Anterior cingulate cortex (tissue), 58 donors: ENCODE results near the gene FAM177A1.
"Not testable (repeated sequence)": the region's sequence is repeated elsewhere in the genome, so short reads cannot be mapped to it uniquely, and the experiment has no call there.

ENCODE experiments used
- DNase-seq, 58 donors: peaks; one replicate each; lab custom pipeline; 2025; lab: John Stamatoyannopoulos, UW

FAM177A1 gene, protein sequence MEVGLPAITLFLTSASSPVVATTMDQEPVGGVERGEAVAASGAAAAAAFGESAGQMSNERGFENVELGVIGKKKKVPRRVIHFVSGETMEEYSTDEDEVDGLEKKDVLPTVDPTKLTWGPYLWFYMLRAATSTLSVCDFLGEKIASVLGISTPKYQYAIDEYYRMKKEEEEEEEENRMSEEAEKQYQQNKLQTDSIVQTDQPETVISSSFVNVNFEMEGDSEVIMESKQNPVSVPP

DNA sequence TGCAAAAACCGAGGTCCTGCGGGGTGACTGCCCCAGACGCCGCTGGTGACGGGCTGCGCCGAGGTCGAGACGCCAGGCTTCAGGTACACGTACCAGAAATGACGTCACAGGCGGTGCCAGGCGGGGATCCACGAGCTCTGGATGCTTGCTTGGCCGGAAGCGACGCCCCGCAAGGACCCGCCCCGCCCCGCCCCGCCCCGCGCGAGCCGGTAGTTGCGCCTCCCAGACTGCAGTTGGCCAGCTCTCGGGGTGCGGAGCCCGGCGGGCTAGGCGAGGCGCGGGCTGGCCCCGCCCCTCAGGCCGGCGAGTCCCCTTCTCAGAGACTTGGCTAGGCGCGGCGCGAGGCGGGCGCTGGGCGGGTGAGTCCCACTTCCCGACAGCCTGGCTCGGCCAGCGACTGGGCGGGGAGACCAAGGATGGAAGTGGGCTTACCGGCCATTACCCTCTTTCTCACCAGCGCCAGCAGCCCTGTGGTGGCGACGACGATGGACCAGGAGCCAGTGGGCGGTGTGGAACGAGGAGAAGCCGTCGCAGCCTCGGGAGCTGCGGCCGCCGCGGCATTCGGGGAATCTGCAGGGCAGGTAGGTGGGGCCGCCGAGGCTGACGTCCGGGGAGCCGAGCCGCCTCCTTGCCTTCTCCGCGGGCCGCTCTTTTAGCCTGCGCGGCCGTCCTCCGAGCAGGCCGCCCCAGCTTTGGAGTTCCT lies at the start of gene FAM177A1:
Gene FAM177A1, plus strand, starts transcription at position 225 of the 703 bp plus-strand sequence. Its CDS starts 192 bp downstream, at position 417.
- peak; percentile 67 to 99 (median 97) for DNase-seq

DNA sequence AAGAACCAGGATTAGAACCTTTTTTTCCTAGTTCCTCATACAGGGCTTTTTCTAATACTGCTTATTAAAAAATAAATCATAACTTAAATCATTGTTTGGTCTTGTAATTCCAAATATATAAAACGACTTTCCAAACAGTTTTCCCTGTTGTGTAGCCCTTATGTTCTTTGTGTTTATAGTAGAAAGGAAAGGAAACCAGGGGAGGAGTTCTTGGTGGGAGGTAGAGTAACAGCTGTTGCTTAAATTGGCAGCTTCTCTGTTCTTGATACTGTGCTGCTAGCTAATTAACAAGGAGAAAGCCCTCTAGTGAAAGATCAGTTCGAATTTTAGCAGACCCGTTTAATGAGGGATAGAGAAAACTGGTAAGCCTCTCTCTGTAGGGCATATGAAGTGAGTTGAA lies 48.3 kb upstream of the FAM177A1 start:
- DNase-seq, result no peak

DNA sequence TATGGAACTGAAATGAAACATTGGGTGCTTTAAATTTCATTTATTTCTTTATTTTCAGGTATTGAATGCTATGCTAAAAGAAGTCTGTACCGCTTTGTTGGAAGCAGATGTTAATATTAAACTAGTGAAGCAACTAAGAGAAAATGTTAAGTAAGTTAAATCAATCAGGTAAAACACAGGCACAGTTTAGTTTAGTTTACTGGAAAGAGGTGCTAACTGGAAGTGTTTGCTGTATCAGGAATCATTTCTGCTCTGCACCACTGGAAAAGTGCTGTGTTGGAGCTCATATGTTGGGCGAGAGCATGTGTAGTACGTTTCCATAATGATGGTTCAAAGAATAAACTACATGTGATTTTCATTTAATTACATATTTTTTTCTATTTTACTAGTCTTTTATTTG lies 46.6 kb upstream of the FAM177A1 start:
- DNase-seq, result no peak

DNA sequence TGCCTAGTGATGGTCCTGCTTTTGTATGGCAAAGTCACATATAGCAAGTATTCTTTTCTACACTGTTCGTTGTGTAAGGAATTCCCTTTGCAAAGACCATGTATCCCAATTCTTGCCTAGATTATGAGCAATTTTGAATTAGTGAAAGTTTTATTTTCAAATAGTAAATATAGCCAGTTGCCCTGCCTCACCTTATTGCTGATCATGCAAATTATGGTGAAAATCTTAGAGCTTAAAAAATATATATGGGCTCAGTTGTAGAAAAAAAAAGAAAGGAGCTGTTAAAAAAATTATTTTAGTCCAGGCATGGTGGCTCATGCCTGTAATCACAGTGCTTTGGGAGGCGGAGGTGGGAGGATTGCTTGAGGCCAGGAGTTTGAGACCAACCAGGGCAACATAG lies 44.5 kb upstream of the FAM177A1 start:
- no peak for DNase-seq

DNA sequence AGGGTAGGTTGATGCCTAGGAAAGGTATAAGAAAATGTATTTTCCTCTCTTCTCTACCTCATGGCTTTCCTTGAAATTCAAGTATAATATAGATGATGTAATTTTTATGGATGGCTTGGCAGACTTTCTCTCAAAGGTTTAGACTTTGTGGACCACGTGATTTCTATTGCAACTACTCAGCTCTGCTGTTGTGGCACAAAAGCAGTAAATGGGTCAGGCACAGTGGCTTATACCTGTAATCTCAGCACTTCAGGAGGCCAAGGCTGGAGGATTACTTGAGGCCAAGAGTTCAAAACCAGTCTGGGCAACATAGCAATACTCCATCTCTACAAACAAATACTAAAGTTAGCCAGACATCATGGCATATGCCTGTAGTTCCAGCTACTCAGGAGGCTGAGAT lies 41.2 kb upstream of the FAM177A1 start:
- no peak for DNase-seq

DNA sequence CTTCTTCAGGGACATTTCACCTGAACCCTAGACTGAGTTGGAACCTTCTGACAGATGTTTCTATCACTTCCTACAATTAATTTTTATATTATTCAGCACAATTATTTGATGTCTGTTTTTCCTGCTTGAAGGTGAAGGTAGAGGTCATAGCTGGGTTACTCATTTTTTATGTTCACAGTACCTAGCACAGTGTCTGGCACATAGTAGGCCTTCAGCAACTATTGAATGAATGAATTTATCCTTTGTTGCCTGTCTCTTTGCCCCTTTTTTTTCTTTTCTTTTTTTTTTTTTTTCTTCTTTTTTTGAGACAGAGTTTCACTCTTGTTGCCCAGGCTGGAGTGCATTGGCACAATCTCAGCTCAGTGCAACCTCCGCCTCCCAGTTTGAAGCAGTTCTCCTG lies 29.5 kb upstream of the FAM177A1 start:
- no peak for DNase-seq

DNA sequence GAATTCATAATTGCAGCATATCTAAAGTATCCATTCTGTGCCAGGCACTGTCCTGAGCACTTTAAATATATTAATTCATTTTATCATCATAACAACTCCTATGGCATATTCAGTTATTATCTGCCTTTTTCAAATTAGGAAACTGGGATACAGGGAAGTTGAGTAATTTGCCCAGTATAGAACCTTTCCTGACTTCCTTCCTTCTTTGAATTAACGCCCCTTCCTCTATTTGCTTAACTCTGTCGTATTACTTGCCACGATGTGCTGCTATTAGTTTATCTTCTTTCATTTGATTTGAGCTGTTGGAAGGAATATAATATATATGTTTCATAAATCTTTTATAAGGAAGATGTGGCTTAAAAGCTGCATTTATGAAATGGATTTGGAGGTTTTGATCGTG lies 25.4 kb upstream of the FAM177A1 start:
- DNase-seq, result no peak

DNA sequence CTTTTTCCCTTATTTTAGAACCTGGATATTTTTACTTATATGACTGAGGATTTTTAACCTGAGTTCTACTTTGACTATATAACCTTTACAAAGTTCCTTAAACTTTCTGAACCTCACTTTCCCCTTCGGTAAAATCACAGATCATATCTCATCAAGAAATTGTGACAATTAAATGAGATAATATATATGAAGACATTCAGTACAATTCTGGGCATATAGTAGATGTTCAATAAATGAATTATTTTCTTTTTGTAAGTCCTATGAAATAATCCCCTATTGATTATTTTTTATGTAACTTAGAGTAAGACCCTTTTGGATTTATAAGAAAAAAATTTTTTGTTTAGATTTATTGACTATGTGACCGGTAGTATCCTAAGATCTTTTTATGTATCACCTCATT lies 17.6 kb upstream of the FAM177A1 start:
- DNase-seq, result no peak

DNA sequence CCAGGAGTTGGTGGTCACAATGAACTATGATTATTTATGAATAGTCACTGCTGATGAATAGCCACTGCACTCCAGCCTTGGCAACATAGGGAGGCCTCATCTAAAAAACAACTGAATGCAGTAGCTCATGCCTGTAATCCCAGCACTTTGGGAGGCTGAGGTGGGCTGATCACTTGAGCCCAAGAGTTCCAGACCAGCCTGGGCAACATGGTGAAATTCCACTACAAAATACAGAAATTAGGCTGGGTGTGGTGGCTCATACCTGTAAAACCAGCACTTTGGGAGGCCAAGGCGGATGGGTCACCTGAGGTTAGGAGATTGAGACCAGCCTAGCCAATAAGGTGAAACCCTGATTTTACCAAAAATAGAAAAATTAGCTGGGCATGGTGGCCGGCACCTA lies 13.5 kb upstream of the FAM177A1 start:
- no peak for DNase-seq

DNA sequence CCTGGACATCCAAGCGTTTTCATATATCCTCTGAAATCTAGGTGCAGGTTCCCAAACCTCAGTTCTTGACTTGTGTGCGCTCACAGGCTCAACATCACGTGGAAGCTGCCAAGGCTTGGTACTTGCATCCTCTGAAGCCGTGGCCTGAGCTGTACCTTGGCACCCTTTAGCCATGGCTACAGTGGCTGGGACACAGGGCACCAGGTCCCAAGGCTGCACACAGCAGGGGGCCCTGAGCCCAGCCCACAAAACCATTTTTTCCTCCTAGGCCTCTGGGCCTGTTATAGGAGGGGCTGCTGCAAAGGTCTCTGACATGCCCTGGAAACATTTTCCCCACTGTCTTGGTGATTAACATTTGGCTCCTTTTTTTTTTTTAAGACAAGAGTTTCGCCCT lies 11.6 kb upstream of the FAM177A1 start:
- no peak for DNase-seq

DNA sequence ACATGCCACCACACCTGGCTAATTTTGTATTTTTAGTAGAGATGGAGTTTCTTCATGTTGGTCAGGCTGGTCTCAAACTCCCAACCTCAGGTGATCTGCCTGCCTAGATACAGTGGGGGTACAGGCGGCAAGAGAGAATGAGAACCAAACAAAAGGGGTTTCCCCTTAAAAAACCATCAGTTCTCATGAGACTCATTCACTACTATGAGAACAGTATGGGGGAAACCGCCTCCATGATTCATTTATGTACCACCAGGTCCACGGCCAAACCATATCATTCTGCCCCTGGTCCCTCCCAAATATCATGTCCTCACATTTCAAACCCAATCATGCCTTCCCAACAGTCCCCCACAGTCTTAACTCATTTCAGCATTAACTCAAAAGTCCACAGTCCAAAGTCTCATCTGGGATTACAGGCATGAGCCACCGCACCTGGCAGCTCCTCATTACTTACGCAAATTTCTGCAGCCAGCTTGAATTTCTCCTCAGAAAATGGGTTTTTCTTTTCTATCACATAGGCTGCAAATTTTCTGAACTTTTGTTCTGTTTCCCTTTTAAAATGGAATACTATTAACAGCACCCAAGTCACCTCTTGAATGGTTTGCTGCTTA lies 11.0 kb upstream of the FAM177A1 start:
- not testable (repeated sequence) for DNase-seq

DNA sequence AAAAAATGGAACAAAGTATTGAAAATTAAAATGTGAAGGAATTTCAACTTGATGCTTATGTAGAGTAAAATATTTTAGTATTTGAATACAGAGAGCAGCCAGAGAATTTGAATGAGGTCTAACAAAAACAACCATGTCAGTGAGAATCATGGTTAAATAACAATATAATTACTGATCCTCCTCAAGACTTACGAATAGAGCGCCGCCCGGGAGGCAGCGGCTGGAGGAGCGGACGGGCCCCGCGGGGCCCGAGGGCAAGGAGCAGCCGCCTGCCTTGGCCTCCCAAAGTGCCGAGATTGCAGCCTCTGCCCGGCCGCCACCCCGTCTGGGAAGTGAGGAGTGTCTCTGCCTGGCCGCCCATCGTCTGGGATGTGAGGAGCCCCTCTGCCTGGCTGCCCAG lies 7.8 kb upstream of the FAM177A1 start:
- not testable (repeated sequence) for DNase-seq

DNA sequence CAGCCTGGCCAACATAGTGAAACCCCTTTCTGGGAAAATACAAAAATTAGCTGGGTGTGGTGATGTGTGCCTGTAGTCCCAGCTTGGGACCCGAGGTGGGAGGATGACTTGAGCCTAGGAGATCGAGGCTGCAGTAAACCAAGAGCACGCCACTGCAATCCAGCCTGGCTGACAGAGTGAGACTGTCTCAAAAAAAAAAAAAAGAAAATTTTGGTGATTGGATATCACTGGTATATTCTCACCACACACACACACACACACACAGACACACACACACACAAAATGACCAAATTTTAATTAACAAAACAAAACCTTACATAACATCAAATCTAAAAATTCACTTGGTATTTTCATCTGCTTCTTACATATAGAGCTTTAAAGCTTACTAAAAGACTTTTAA lies 3.4 kb upstream of the FAM177A1 start:
- no peak for DNase-seq

DNA sequence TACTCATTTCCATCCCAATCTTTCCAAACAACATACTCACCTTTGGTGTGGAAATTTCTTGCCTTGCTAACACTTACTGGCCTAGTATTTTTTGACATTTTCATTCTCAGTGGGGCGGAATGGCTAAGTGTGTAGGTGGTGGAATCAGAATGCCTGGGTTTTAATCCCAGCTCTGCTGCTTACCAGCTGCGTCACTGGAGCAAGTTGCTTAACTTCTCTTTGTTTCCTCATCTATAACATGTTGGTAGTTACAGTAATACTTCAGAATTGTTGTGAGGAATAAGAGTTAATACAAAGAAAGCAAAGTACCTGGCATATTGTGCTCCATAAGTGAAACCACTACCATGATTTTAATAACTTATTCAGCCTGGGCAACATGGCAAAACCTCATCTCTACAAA lies 3.0 kb upstream of the FAM177A1 start:
- no peak for DNase-seq

DNA sequence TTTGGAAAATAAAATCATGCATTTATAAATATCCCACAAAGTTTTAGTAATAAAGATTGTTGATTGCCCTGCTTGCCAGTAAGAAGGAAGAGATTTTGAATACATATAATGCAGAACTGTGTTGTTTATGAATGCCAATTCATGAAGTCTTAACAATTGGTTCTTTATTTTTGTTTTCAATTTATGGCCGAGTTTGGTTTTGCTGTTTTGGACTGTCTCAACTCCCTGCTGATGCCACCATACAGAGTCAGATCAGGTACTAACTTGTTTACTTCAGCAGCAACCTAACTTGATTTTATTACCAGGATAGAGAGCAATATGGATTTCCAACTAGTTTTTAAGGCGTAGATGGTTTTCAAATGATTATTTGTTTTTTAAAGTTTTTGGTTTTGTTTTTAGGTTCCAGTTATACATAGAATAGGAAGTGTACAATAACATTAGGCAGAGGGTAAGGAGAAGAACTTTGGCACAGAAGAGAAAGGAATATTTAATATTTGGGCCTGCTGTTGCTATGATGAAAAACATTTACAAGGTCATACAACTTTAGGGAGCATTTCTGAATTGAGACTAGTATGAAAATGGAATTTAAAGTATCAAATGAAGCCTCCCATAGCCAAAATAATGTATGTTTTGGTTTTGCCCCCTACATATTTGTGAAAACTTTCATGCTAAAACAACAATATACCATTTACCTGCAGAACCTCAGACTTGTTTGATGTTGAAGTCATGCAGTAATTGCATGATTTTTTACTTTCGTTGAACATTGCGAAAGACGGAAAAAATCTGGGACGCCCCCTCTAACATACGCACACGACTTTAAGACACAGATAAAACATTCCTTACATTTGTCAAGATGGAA lies 904 bp upstream of the FAM177A1 start:
- peak in 1 of 58 donors; percentile 3 for DNase-seq

DNA sequence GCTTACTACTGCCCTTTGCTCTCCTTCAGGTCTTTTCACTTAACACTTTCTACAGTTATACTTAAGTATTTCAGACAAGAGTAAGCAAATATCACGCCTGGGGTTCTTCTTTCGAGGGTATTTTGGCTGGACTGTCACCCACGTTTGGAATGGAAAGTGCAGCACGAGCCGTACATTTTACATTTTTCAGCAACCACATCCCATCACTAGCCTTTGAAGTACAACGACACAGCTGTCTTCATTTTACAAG lies 349 bp upstream of the FAM177A1 start:
- no peak for DNase-seq

DNA sequence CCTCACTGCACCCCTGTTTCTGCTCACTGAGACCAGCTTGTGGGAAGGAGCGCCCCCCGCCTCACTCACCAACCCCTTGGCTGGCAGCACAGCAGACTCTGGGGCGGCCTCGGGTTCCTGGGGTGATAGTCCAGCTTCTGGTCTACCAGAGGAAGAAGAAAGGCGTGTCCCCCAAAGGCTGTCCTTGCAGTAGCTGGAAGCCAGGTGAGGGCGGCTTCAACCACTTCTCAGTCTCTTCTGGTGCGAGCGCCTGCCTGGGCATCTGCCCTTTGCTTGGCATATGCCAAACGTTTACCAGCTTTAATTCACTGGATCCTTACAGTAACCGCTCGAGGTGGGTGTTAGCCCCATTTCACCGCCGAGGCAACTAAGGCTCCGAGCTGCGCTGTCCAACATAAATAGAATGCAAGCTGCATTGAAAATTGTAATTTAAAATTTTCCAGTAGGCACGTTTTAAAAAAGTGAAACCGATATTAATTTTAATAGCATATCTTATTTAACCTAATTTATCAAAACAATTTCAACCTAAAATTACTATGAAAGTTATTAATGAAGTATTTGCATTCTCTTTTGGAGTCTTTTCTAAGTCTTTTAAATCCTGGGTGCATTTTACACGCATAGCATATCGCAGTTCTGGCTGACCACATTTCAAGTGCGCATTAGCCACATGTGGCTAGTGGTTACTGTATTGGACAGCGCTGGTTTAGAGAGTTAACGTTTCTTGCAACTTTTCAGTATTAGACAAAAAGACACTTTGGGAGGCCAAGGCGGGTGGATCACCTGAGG lies 872 bp downstream of the FAM177A1 start:
- DNase-seq, result peak in 24 of 58 donors; percentile 4 to 74 (median 52)

DNA sequence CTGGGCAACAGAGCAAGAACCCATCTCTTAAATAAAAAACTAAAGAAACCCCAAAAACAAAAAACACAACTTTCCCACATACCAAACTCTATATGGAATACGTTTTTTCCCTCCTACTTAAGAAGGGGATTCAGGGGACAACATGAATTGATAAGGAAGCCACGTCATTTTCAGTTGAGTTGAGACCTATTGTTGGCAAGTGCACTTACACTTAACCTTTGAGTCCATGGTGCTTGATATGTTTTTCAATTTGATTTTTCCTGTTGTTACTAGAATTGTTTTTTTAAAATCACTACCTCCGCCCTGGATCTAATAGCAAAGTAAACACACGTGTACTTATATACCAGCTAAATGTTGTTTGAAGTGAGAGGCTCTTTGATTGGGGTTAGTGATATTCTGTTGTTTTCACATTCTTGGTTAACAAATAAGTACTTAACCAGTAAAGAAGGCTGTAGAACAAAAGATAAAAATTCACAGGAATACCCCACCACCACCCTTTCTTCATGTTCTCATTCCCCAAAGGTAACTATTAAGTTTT lies 2.0 kb downstream of the FAM177A1 start:
- DNase-seq, result no peak

DNA sequence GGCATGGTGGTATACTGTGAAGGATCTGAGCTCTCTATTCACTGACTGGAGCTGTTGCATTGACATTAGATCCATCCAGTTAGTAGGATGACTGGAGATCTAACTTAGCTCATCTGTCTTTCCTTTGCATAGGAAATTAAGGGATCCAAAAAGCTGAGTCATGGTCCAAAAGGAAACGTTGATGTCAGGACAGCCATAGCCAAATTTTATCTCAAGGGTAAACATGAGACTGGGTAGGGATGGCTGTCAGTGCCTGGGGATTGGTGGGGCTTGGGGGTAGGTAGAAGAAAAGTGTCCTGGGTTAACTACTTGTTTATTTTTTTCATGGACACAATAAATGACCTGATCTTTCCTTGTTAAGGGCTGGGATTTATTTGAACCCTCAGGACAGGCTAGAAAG lies 4.6 kb downstream of the FAM177A1 start:
- DNase-seq, result no peak

DNA sequence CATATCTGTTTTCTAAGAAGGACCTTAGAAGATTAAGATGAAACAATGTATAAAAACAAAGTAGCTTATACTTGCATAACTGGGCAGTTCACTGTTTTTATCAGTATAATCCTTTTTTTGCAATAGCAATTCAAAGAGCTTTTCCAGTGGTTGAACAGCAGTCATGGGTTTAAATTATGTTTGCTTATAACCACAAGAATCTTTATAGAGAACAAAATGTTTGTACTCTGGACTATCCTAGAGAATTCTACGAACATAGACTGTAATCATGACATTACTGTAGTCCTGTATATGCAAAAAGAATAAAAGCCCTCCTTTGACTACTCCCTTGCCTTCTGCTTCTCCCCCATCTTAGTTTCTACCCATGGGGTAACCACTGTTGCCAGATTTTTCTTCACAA lies 5.7 kb downstream of the FAM177A1 start:
- DNase-seq, result no peak
